MM.1S (cell line): ENCODE results near the gene BRF1.

Experiments used
- CTCF ChIP-seq: fragments of 300-600 bp; sonication (generic); IDR thresholded peaks from 2 replicates; pipeline ENCODE4 v1.5.1; 2016; ENCODE audit warnings: antibody characterized with exemption, low read length, mixed read lengths
- EZH2phosphoT487 ChIP-seq: fragments of 300-600 bp; sonication (generic); IDR thresholded peaks from 2 replicates; pipeline ENCODE4 v1.6.1; 2018; ENCODE audit warnings: antibody characterized with exemption, low read length

GRCh38 chr14:105268736-105269354 lies 32.0 kb downstream of the BRF1 start:
- no peak for TF ChIP-seq CTCF
- TF ChIP-seq EZH2phosphoT487: no peak
